Jurkat, Clone E6-1 (cell line): Measurements from ENCODE around the gene AAK1.
A peak's percentile ranks its signal among the peaks of the same experiment; 100 is the strongest.
"Not testable (repeated sequence)": the region's sequence is repeated elsewhere in the genome, so short reads cannot be mapped to it uniquely, and the experiment has no call there.

ENCODE experiments used
- DNase-seq: peaks from one replicate; pipeline ENCODE4 v3.0.0-alpha.2; 2011; ENCODE audit warnings: low read depth, low spot score
- H3K4me3 ChIP-seq: 2 replicates; pipeline ENCODE4 v1.5.1; 2011; ENCODE audit warnings: mild to moderate bottlenecking, low read length, control low read depth, moderate library complexity

AAK1 gene

GRCh38 chr2:69449906-69450305 lies 193.6 kb downstream of the AAK1 start:
- DNase-seq, result no peak
- H3K4me3 ChIP-seq, result no peak overlapping the region

- not testable (repeated sequence) for DNase-seq, H3K4me3 ChIP-seq
Measured at GRCh38 chr2:69443673-69444072, 199.9 kb downstream of the AAK1 start.

- DNase-seq, H3K4me3 ChIP-seq: not testable (repeated sequence)
Measured at GRCh38 chr2:69439499-69439898, 204.0 kb downstream of the AAK1 start.

GRCh38 chr2:69438580-69438979 lies 205.0 kb downstream of the AAK1 start:
- no peak overlapping the region for H3K4me3 ChIP-seq
- no peak for DNase-seq

- peak overlapping the region; percentile 87 for H3K4me3 ChIP-seq
- no peak for DNase-seq
Measured at GRCh38 chr2:69437751-69438154, 205.8 kb downstream of the AAK1 start.

- peak within 1 kb of the TSS; percentile 87 for H3K4me3 ChIP-seq
- peak; percentile 82 for DNase-seq
Measured at GRCh38 chr2:69436938-69437750, 206.4 kb downstream of the AAK1 start, which contains the start of gene NFU1. Gene NFU1, minus strand, starts transcription at chr2:69437435. Its CDS starts 13 bp downstream, at chr2:69437422.

- H3K4me3 ChIP-seq, result peak overlapping the region; percentile 87
- DNase-seq, result peak; percentile 18
Measured at GRCh38 chr2:69436596-69436937, 207.0 kb downstream of the AAK1 start.

GRCh38 chr2:69434753-69435152 lies 208.8 kb downstream of the AAK1 start:
- no peak for DNase-seq
- H3K4me3 ChIP-seq, result no peak overlapping the region

GRCh38 chr2:69429491-69430183 lies 213.9 kb downstream of the AAK1 start:
- no peak overlapping the region for H3K4me3 ChIP-seq
- no peak for DNase-seq

- DNase-seq, result no peak
- no peak overlapping the region for H3K4me3 ChIP-seq
Measured at GRCh38 chr2:69428981-69429380, 214.6 kb downstream of the AAK1 start.

- no peak for DNase-seq
- H3K4me3 ChIP-seq, result no peak overlapping the region
Measured at GRCh38 chr2:69424419-69424818, 219.1 kb downstream of the AAK1 start.

GRCh38 chr2:69422198-69422597 lies 221.3 kb downstream of the AAK1 start:
- DNase-seq, result no peak
- no peak overlapping the region for H3K4me3 ChIP-seq

GRCh38 chr2:69419111-69419510 lies 224.4 kb downstream of the AAK1 start:
- DNase-seq, result not testable (repeated sequence)

GRCh38 chr2:69416147-69416546 lies 227.4 kb downstream of the AAK1 start:
- no peak for DNase-seq
- no peak overlapping the region for H3K4me3 ChIP-seq

More at GRCh38 chr2:69419111-69419510, 224.4 kb downstream of the AAK1 start:
- H3K4me3 ChIP-seq, result not testable (repeated sequence)
